CD14-positive monocyte (primary cell): ENCODE measurements around the gene APEX1. TPM values are rescaled to one million over a fixed set of nuclear protein-coding genes. Genes with fewer than 3 reads are reported as not detected.

Experiments used
- DNase-seq, 3 donors: peaks; one replicate each; pipeline ENCODE4 v3.0.0-alpha.2; 2011 to 2022
- H2AFZ ChIP-seq: 2 replicates; pipeline ENCODE4 v1.6.0; 2012; ENCODE audit warnings: mild to moderate bottlenecking, low read depth, low read length, inconsistent platforms; ENCODE audit not compliant: insufficient read depth, poor library complexity, severe bottlenecking
- H3K27ac ChIP-seq, 2 donors: 1 replicate in 1 of 2; 2 replicates in 1 of 2; pipeline ENCODE4 v1.5.1; 2012 to 2013; ENCODE audit warnings: low read length in 2 of 2, control low read depth in 1 of 2, inconsistent platforms in 1 of 2, low read depth in 1 of 2, mild to moderate bottlenecking in 1 of 2
- H3K27me3 ChIP-seq, 2 donors: one replicate each; pipeline versions ENCODE4 v1.6.0 to v1.6.1; 2011 to 2013; ENCODE audit warnings: low read length in 2 of 2; ENCODE audit not compliant: control insufficient read depth in 2 of 2, insufficient read depth in 2 of 2
- H3K36me3 ChIP-seq, 2 donors: replicated peaks in 1 of 2; 1 replicate in 1 of 2; 2 replicates in 1 of 2; pipeline versions ENCODE4 v1.5.1 to v1.6.1; 2012 to 2013; ENCODE audit warnings: low read length in 2 of 2, control low read depth in 1 of 2, inconsistent platforms in 1 of 2, mild to moderate bottlenecking in 1 of 2; ENCODE audit not compliant: insufficient read depth in 2 of 2, control insufficient read depth in 1 of 2
- H3K4me1 ChIP-seq, 2 donors: 1 replicate in 1 of 2; 2 replicates in 1 of 2; pipeline versions ENCODE4 v1.5.1 to v1.6.1; 2012 to 2013; ENCODE audit warnings: low read length in 2 of 2, control low read depth in 1 of 2, inconsistent platforms in 1 of 2, mild to moderate bottlenecking in 1 of 2, moderate library complexity in 1 of 2; ENCODE audit not compliant: insufficient read depth in 2 of 2, control insufficient read depth in 1 of 2
- H3K4me2 ChIP-seq: replicated peaks from 2 replicates; pipeline ENCODE3; 2012; ENCODE audit warnings: low read length, moderate library complexity, mild to moderate bottlenecking; ENCODE audit not compliant: poor library complexity, severe bottlenecking; ENCODE audit errors: extremely low read depth
- H3K4me3 ChIP-seq, 3 experiments: fragments of 200-600 bp in 1 of 3; sonication (generic) in 1 of 3; replicated peaks in 1 of 3; 1 replicate in 2 of 3; 2 replicates in 1 of 3; pipeline ENCODE4 v1.5.1; 2011 to 2013; ENCODE audit warnings: low read length in 3 of 3, mild to moderate bottlenecking in 3 of 3, control low read depth in 2 of 3, low read depth in 2 of 3, inconsistent platforms in 1 of 3, moderate library complexity in 1 of 3
- H3K79me2 ChIP-seq: 2 replicates; pipeline ENCODE4 v1.6.0; 2012; ENCODE audit warnings: mild to moderate bottlenecking, control low read depth, inconsistent platforms, low read length, moderate library complexity; ENCODE audit not compliant: insufficient read depth
- H3K9ac ChIP-seq: 2 replicates; pipeline ENCODE4 v1.6.0; 2017; ENCODE audit warnings: low read length, mild to moderate bottlenecking; ENCODE audit not compliant: insufficient read depth, poor library complexity, severe bottlenecking
- H3K9me3 ChIP-seq, 2 donors: replicated peaks in 1 of 2; 1 replicate in 1 of 2; 2 replicates in 1 of 2; pipeline versions ENCODE4 v1.5.1 to v1.6.1; 2012 to 2013; ENCODE audit warnings: low read length in 2 of 2, control low read depth in 1 of 2; ENCODE audit not compliant: control insufficient read depth in 1 of 2, insufficient read depth in 1 of 2
- H4K20me1 ChIP-seq: 2 replicates; pipeline ENCODE4 v1.6.0; 2012; ENCODE audit warnings: mild to moderate bottlenecking, low read length, control low read depth, moderate library complexity; ENCODE audit not compliant: insufficient read depth
- H3K27ac Mint-ChIP-seq, 7 donors: one replicate each; pipeline ENCODE4 v1.8.0; 2020; ENCODE audit warnings: mild to moderate bottlenecking in 7 of 7, mixed read lengths in 7 of 7, moderate library complexity in 6 of 7, inconsistent platforms in 2 of 7
- H3K27me3 Mint-ChIP-seq, 3 donors: one replicate each; pipeline ENCODE4 v1.8.0; 2021 to 2022; ENCODE audit warnings: low read depth in 3 of 3, mild to moderate bottlenecking in 3 of 3, mixed read lengths in 3 of 3, moderate library complexity in 3 of 3, inconsistent platforms in 1 of 3
- H3K36me3 Mint-ChIP-seq, 2 donors: one replicate each; pipeline ENCODE4 v1.8.0; 2020; ENCODE audit warnings: mixed read lengths in 2 of 2, inconsistent platforms in 1 of 2, mild to moderate bottlenecking in 1 of 2
- H3K4me1 Mint-ChIP-seq: one replicate; pipeline ENCODE4 v1.8.0; 2020; ENCODE audit warnings: mild to moderate bottlenecking, mixed read lengths
- H3K4me3 Mint-ChIP-seq, 2 donors: one replicate each; pipeline ENCODE4 v1.8.0; 2020; ENCODE audit warnings: mild to moderate bottlenecking in 2 of 2, mixed read lengths in 2 of 2, moderate library complexity in 1 of 2
- H3K9me3 Mint-ChIP-seq, 7 donors: one replicate each; pipeline ENCODE4 v1.8.0; 2020 to 2022; ENCODE audit warnings: mixed read lengths in 7 of 7, mild to moderate bottlenecking in 6 of 7, moderate library complexity in 6 of 7, inconsistent platforms in 2 of 7
- WGBS: methylation state at CpG from one replicate; pipeline ENCODE4 v1.1.5; 2013; ENCODE audit warnings: missing lambda C conversion rate; ENCODE audit not compliant: insufficient coverage; 5-methylcytosine and 5-hydroxymethylcytosine counted together
- intact Hi-C, 2 donors: fragments of 100-400 bp; cut with micrococcal nuclease; formaldehyde crosslinking; loops; one replicate each; pipeline versions ENCODE4 v1.15.0 to v1.15.1; 2023
- polyA plus RNA-seq, 3 donors: library from polyadenylated mRNA; depleted of rRNA in 1 of 3; unstranded in 2 of 3; stranded (reverse) in 1 of 3; fragments of 300-500 nt in 2 of 3; fragments of >200 nt in 1 of 3; fragmentation: Illumina TruSeq in 2 of 3; gene quantifications; 1 replicate in 2 of 3; 2 replicates in 1 of 3; pipeline ENCODE4 v1.2.3, GENCODE V29; 2012 to 2021
- TF ChIP-seq, protein P1 (sequence below): fragments of 200-600 bp; IDR thresholded peaks from one replicate; pipeline ENCODE4 v1.8.0; 2022; ENCODE audit warnings: antibody characterized with exemption, mild to moderate bottlenecking

The APEX1 gene
- polyA plus RNA-seq, 3 donors: 69.7 to 208 (median 85.4) TPM

DNA sequence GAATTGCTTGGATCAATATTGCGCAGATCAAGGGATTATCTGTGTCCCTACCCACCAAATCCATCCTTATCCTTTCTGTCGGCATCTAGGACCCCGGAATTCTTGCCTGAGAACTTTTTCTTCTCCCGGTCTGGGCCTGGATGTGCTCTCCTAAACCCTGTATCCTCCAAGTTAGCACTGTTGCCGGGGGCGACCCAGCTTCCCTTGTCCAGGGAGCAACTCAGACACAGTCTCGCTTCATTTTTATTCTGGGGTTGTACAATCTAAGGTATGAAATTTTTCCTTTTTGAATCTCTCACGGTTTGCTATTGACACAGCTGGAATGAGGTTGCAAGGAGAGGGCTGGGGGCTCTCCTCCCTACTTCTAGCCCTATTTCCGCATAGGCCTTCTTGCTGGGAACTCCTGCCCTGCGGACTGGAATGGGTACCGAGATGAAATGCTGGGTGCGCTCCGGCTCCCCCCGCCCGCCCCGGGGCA, 13.8 kb downstream of the APEX1 start:
- 36% methylated on average over 9 of the region's 16 CpGs for WGBS
- peaks cover 34% of the 10 kb centered on the region for H3K4me1 Mint-ChIP-seq

DNA sequence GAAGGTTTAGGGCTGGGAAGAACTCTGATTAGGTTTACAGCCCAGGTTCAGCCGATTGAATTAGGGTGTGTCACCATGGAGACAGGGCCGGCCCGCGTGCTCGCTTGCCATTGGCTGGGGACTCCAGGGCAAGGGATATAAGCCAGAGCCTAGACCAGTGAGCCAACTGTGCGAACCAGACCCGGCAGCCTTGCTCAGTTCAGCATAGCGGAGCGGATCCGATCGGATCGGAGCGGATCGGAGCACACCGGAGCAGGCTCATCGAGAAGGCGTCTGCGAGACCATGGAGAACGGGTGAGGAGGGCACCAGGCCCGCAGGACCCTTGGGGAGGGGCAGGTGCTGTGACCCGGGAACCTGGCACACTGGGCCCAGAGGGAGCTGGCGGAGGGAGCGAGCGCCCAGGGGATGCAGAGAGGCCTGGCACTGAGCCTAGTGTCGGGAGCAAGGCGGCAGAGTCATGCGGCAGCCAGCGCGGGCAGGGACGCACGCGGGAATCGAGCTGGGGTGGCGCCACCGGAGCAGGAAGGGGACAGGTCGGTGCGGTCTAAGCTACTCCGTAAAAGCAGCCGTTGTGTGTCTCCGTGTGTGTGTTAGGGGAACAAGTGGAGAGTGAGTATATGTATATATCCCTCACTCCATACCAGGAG, 14.3 kb downstream of the APEX1 start, which contains the start of gene PNP:
Gene PNP (plus strand): TSS at position 165 of the 648 bp plus-strand sequence. CDS start 119 bp downstream, at position 284.
- TF ChIP-seq, protein P1, sequence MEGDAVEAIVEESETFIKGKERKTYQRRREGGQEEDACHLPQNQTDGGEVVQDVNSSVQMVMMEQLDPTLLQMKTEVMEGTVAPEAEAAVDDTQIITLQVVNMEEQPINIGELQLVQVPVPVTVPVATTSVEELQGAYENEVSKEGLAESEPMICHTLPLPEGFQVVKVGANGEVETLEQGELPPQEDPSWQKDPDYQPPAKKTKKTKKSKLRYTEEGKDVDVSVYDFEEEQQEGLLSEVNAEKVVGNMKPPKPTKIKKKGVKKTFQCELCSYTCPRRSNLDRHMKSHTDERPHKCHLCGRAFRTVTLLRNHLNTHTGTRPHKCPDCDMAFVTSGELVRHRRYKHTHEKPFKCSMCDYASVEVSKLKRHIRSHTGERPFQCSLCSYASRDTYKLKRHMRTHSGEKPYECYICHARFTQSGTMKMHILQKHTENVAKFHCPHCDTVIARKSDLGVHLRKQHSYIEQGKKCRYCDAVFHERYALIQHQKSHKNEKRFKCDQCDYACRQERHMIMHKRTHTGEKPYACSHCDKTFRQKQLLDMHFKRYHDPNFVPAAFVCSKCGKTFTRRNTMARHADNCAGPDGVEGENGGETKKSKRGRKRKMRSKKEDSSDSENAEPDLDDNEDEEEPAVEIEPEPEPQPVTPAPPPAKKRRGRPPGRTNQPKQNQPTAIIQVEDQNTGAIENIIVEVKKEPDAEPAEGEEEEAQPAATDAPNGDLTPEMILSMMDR: no peak
- H3K79me2 ChIP-seq: peaks cover 49% of the 10 kb centered on the region
- H3K36me3 ChIP-seq: peaks cover 26 to 27% of the 10 kb centered on the region in 2 donors
- peak; percentile 90 to 95 (median 93) for DNase-seq
- no peaks in the 10 kb centered on the region for H3K27me3 ChIP-seq
- Mint-ChIP-seq H3K9me3 (no peaks in the 10 kb centered on the region), H3K27ac (peak within 1 kb of the TSS; percentile 97 to 100 (median 99)), H3K4me1 (peaks cover 34% of the 10 kb centered on the region), H3K36me3 (peaks cover 32 to 35% of the 10 kb centered on the region in 2 donors), H3K4me3 (peak within 1 kb of the TSS; percentile 98 to 100), H3K27me3 (peaks cover 0 to 3% (median 1%) of the 10 kb centered on the region in 3 donors)
- peak within 1 kb of the TSS; percentile 75 to 93 (median 87) for H3K4me3 ChIP-seq
- peak within 1 kb of the TSS; percentile 67 for H2AFZ ChIP-seq
- H3K27ac ChIP-seq: peak within 1 kb of the TSS; percentile 97 to 100
- peaks cover 26 to 35% of the 10 kb centered on the region in 2 donors for H3K4me1 ChIP-seq
- H3K9me3 ChIP-seq: no peaks in the 10 kb centered on the region
- WGBS: under 1% methylated on average over 33 of the region's 40 CpGs
- H3K4me2 ChIP-seq: peak within 1 kb of the TSS; percentile 87
- peak within 1 kb of the TSS; percentile 100 for H3K9ac ChIP-seq
- peaks cover 42% of the 10 kb centered on the region for H4K20me1 ChIP-seq
- intact Hi-C loops: loop anchor here (10.0 kb wide), 2 partner anchors 55 to 635 kb away; partner anchors contain the start of genes TEP1 (in 1 of the 2) and TMEM253 (in 1 of the 2)

More for the DNA sequence above, 13.8 kb downstream of the APEX1 start:
- TF ChIP-seq, protein P1: no peak
- DNase-seq: no peak
- Histone ChIP-seq H4K20me1 (peaks cover 37% of the 10 kb centered on the region), H3K27me3 (no peaks in the 10 kb centered on the region), H3K79me2 (peaks cover 44% of the 10 kb centered on the region), H3K36me3 (peaks cover 21 to 22% of the 10 kb centered on the region in 2 donors), H3K4me3 (peak overlapping the region; percentile 75 to 93 (median 87)), H3K4me1 (peaks cover 26 to 35% of the 10 kb centered on the region in 2 donors), H3K9me3 (no peaks in the 10 kb centered on the region), H3K27ac (peak overlapping the region; percentile 97 to 100), H3K9ac (peak overlapping the region; percentile 100), H3K4me2 (peak overlapping the region; percentile 87), H2AFZ (peak overlapping the region; percentile 67)
- Mint-ChIP-seq H3K27ac (peak overlapping the region; percentile 97 to 100 (median 99)), H3K27me3 (peaks cover under 1 to 3% (median 1%) of the 10 kb centered on the region in 3 donors), H3K9me3 (no peaks in the 10 kb centered on the region), H3K36me3 (peaks cover 26 to 29% of the 10 kb centered on the region in 2 donors), H3K4me3 (peak overlapping the region; percentile 98 to 100)
- intact Hi-C loops: loop anchor here (10.0 kb wide), 2 partner anchors 54 to 636 kb away; partner anchors contain the start of genes TEP1 (in 1 of the 2) and TMEM253 (in 1 of the 2)
